PC-3 (cell line): ENCODE data around the gene DNPH1.

Source experiments
- CTCF ChIP-seq: fragments of 300-600 bp; sonication (generic); conservative IDR thresholded peaks from 2 replicates; pipeline ENCODE4 v1.5.1; 2017; ENCODE audit warnings: antibody characterized with exemption, low read depth, mild to moderate bottlenecking, low read length
- EZH2 ChIP-seq: fragments of 300-600 bp; sonication (generic); IDR thresholded peaks from one replicate; pipeline ENCODE4 v1.6.1; 2017; ENCODE audit warnings: antibody characterized with exemption, mild to moderate bottlenecking, low read length; ENCODE audit not compliant: unreplicated experiment

GRCh38 chr6:43265564-43265963 is 36.3 kb upstream of the DNPH1 start:
- no peak for TF ChIP-seq CTCF
- no peak for TF ChIP-seq EZH2
